H4 (cell line): ENCODE results near the gene PTPRE. TPM values are rescaled to one million over a fixed set of nuclear protein-coding genes. Genes with fewer than 3 reads are reported as not detected.

Experiments
- DNase-seq: peaks from one replicate; pipeline ENCODE4 v3.0.0-alpha.2; 2015; ENCODE audit warnings: low spot score
- total RNA-seq: library from RNA; depleted of rRNA; stranded (reverse); fragments of >200 nt; shearing (Covaris generic); gene quantifications from 2 replicates; pipeline ENCODE4 v1.2.3, GENCODE V29; 2014

PTPRE gene
- total RNA-seq, 1 experiment from 2014 or later: 3.5 TPM

DNA sequence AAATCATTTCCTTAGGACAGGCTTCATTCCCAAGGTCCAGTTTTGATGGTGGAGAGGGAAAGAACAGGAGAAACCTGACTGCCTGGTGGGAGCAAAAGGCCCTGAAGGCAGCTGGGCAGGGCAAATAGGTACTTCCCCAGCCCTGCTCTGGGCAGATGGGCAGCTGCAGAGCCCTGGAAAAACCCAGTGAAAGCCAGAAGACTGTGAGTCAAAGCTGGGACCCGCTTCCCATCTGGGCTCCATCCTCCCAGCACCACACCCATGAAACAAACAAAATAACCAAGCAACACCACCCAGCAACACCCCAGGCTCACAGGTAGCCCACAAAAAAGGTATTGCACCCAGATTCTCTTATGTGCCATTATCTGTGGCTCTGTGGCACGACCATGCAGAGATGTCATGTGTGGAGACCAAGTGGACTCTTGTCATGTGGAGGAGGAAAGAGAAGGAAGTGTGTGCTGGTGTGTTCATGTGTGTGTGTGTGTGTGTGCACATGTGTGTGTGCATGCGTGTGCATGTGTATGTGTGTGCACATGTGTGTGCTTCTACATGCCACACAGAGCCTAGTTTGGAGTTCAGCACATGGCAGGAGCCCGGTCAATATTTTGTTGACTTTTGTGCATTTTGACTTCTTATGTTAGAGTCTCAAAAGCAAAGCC is 24.0 kb upstream of the PTPRE start:
- no peak for DNase-seq

DNA sequence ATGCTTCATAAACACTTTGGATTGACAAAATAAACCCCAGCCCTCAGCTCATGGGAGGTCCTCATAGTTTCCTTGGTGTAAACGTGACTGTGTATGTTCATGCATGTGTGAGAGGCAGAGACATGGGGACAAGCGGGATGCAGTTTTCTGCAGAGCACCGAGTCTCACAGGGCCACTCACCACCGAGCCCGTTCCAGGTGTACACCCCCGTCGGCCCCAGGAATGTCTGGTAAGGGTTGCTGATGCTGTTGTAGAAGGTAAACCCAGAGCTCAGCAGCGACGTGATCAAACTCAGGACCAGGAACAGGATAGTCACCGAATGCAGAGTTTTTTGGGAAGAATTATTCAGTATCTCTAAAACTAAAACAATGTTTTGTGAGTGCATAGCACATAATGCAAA is 23.4 kb upstream of the PTPRE start:
- DNase-seq: no peak

DNA sequence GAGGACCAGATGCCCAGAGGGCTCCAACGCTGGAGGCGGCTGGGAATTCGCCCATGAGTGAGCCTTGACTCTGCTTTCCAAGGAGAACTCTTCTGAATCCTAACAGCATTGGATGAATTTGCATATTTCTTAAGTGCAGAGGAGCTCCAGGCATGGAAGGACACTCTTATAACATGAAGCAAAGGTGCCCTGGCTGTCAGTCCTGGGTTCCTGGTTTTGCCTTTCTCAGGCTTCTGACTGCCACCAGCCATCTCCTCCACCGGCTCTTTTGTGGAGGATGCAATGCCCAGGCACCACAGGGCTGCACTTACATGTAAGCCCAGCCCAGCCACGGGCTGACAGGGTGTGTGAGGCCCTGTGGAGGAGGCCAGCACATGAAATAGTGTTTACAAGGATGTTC is 22.4 kb upstream of the PTPRE start:
- DNase-seq: no peak

DNA sequence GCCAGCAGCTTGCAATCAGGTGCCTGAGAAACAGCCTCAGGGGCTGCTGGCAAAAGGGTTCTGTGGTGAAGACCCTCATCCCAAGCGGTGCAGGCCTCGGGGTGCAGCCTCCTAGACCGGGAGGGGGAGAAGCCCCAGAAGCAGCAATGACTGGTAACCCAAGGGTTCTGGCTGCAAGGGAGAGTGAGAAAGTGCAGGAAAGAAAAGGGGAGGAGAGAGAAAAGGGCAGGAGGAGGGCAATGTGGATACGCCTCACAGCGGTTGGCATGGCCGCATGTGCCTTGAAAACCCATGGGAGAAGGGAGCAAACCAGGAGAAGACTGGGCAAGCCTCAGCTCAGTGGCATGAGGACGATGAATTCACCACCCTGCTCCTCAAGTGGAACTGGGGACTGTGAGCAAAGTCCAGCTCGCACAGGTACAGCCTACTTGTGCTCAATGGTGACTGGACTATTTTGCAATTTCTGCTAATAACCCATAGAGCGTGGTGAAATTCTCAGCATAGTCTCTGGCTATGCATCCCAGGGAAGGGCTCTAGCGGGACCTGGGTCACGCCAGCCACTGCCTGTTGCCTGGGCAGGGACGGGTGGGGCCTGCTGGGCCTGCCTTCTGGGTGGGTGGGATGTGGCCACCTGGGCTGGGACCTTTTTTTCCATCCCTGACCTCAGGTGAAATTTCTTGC is 20.4 kb upstream of the PTPRE start:
- DNase-seq: no peak

DNA sequence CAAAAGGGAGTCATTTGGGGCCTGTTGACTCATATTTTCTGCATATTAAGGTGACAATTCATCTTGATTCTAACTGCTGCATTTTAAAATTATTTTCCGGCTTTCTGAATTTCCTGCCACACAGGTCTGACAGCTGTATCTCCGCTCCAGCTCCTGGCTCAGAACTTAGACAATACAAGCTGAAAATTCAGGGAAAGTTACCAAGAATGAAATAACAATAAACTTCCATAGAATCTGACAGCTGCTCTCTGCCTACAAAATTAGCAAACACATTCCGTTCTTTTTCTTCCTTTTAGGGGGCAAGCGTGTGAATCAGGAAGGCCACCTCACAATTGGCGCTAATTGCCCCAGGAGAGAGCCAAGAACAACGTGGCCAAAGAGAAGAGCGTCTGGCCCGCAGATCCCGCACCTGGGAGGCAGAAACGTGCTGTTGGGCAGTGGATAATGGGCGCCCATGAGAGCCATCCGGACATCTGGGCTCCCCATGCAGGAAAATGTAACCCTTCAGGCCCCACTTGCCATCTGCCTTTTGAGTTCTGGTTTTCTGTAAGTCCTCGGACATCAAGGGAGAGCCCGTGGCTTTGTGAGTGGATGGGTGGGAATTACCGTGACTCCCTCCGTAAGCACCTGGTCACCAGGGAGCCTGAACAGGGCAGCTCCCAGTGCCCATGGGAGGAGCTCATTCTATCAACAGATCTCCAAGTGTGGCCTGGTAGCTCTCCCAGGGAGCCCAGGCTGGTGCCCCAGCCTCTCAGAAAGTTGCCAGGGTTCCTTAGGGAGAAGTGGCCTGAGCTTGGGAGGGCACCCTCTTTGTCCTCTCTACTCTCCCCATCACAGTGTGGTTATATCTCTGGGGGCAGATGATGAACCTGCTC is 19.1 kb upstream of the PTPRE start:
- no peak for DNase-seq

DNA sequence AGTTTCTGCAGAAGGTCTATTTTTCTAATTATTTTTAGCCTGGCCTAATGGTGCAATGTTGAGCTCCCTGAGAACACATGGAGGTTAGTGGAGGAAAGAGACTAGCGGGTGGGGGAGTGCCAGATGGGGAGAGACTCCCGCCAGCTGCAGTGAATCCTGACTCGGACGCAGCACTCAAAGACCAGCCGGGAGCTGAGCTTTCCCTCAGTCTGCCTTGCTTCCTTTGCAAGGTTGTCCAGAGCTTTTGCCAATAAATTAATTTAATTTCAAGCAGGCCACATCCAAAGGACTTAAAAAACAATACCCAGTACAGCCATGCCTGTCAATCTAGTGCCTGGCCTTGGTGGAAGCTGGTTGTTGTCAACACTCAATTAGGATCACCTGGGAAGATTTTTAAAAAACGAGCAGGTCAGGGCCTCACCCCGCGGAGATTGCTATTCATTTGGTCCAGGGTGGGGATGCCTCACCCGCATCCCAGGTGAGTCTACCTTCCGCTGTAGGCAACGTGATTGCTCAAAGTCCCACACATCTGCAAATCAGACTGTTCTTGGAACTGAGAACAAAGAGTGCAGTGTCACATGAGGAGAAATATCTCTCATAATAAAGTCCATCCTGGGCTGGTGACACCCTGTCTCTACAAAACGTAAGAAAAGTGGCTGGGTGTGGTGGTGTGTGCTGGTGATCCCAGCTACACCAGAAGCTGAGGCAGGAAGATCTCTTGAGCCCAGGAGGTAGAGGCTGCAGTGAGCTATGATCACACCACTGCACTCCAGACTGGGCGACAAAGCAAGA is 18.2 kb upstream of the PTPRE start:
- no peak for DNase-seq

DNA sequence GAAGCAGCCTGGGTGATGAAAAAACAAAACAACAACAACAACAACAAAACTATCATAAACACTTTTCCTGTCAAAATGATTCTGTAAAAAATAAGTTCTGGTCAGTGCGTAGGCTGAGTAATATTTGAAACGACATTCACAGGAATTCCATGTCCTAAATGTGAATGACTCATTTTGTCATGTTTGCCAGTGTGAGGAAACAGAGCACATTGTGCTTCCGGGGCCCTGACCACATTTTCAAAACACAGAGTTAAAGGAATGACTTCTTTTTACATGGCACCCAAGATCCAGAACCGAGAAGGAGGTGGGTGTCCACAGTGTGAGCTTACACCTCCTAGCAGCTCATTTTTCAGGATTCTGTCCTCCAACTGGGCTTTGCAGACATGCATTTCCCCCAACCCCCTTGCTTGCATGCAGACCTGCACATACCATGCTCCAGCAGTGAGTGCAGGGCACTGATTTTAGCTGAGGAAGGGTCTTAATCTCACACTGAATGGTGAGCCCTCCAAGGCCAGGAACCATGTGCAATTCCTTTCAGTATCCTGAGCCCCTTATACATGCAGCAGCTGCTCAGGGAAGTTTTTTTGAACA is 17.2 kb upstream of the PTPRE start:
- DNase-seq: peak; percentile 62

DNA sequence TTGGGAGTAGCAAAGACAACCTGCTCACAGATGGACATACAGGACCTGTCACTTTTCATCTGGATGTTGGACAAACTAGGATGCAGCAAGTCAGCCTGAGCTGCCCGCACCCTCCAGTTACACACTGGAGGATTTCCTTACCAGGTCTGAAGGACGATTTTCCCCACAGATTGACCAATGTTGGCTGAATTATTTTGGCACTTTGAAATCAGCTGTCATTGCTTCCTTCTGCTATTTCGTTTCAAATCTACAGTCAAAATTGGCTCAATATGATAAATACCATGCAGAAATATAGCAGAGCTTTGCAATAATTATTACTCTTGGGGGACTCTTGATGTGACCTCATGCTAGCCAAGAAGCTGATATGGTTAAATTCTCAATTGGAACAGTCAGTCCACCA is 16.7 kb upstream of the PTPRE start:
- no peak for DNase-seq

DNA sequence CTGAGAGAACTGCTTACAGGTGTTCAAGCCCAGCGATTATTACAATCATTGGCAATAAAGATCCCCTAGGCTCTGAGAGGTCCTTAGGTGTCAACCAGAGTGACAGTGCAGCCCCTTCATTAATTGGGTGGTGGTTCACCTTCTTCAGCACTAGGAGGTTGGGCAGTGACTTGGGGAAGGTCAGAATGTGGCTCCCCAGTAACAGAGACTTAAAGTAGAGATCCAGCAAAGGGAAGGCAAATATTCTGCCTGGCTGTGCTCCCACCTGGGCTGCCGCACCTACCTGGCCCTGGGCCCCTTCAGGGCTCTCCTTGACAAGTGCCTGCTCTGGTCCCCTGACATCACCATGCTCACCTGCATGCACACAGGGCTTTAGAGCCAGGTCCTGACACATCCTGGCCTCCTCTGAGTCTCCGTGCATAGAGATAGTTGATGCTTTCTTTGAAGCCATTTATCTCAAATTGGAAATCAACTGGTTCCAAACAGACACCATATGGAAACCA is 16.0 kb upstream of the PTPRE start:
- no peak for DNase-seq

DNA sequence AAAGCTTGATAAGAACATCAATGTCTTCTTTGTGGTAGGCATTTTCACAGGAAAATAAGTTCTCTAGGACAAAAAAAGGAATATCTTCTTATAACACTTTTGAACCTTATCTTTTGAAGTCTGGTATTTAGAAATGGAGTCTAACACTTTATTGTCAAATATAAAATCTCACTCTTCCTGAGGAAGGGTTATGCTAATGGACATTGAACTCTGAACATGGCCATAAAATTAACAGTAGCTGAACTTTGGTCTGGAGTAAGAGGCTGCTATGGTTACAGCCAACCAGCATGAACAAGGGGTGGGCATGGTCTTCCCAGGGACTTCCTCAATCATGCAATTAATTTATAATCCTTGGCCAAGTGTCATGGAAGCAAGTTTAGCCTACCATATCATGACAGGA is 14.2 kb upstream of the PTPRE start, which contains the start of gene CLRN3:
CLRN3 (minus strand) TSS at position 199 of the 400 bp plus-strand sequence; CDS start at position 42, 157 bp downstream.
- DNase-seq: no peak

DNA sequence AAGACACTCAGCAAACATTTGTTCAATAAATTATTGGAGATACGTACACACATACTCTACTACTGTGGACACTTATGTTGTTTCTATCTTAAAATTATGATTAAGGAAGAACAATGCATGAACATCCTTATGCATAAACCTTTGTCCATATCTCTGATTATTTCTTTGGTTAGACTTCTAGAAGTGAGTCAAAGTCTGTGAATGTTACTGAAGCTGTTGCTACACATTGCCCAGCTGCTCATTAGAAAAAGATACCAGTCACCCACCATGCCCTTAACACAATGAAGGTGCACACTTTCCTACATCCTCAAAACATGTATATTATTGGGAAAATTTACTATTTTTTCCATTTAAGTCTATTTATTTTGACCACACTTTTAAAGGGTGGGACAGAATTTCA is 12.8 kb upstream of the PTPRE start:
- DNase-seq: no peak

DNA sequence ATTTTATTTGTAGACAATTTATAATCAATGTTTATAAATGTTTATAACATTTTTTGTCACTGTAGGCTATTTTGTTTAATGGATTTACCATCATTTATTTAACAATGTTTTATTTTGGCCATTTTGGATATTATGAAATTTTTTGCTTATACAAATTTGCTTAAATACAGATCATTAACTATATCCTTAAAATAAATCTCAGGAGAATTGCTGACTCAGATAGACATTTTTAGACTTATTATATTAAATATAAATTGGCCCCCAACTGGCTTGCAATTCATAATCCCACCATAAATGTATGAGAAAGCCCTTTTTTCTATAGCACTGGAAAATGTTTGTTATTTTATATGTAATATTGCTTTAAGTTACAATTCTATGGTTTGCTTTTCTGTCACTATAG is 10.3 kb upstream of the PTPRE start:
- DNase-seq: no peak

DNA sequence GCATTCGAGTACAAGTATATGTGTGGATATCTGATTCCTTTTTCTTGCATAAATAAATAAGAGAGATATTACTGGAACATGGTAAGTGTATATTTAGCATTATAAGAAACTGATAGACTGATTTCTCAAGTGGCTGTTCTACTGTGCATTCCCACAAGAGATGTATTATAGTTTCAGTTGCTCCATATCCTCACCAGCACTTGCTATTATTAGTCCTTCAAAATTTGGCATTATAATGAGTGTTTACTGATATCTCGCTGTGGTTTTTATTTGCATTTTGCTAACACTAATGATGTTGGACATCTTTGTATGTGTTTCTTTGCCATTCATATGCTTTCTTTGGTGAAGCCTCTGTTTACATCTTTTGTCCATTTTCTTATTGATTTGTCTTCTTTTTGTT is 9.7 kb upstream of the PTPRE start:
- DNase-seq: no peak

DNA sequence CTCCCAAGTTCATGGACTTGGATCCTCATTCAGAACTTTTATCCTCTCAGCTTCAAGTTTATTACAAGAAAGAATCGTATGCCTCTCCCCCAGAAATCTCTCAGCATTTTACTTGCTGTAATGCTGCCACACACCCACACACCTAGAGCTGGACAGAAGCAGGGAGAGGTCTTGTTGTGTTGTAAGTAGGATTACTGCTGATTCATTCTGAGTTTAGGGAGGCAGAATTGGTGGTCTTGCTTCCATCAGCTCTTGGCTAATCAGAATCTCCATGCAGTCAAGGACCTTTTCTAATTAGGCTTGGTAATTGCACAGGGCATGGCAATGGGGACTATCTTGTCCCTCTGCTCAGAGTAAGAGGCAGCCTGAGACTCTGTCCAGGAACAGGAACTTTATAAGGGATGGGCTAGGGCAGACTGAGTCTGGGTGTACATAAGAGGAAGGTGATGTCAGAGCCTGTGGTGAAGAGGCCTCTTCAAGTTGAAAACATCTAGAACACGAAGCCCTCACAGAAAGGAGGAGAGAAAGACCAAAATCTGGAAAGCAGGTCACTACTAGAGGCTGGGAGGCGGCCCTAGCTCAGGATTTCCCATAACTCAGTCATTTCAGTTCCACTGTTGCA is 7.0 kb upstream of the PTPRE start:
- no peak for DNase-seq

DNA sequence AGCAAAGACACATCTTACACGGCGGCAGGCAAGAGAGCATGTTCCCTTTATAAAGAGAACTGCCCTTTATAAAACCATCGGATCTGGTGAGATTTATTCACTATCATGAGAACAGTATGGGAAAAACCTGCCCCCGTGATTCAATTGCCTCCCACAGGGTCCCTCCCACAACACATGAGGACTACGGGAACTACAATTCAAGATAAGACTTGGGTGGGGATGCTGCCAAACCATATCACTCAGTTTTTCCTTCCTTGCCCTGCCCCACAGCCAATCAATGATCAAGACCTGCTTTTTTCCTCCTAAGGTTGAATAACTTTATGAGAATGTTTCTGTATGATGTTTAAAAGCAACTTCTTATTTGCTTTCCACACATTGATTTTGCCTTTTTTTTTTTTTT is 3.1 kb upstream of the PTPRE start:
- DNase-seq: no peak

DNA sequence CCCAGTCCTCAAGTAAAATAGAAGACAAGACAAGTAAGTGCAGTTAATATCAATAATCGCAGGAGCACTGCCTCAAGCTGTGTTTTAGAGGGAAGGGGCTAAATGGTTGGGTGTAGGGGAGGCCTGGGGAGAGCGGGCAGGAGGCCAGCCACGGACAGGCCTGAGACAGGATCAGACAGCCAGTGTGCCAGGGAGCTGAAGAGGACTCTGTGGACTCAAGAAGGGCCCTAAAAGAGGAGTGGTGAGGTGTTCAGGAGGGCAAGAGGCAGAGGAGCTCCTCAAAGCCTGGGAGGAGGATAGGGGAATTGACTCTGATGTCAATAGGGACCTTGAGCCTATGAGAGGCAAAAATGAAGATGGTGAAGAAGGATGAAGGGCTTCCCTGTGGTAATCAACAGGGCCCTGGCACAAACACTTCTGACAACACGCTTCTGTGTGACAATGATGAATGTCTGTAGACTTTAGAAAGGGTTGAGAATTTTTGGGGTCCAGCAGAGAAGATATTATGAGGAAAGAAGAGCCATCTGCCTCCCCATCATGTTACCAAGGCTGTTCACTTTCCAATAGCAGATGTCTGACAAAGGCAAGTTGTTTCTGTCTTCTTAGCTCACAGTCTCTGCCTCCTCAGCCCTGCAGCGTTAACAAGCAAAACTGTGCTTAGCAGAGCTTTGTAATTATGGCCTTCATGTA is 2.4 kb upstream of the PTPRE start:
- DNase-seq: no peak

DNA sequence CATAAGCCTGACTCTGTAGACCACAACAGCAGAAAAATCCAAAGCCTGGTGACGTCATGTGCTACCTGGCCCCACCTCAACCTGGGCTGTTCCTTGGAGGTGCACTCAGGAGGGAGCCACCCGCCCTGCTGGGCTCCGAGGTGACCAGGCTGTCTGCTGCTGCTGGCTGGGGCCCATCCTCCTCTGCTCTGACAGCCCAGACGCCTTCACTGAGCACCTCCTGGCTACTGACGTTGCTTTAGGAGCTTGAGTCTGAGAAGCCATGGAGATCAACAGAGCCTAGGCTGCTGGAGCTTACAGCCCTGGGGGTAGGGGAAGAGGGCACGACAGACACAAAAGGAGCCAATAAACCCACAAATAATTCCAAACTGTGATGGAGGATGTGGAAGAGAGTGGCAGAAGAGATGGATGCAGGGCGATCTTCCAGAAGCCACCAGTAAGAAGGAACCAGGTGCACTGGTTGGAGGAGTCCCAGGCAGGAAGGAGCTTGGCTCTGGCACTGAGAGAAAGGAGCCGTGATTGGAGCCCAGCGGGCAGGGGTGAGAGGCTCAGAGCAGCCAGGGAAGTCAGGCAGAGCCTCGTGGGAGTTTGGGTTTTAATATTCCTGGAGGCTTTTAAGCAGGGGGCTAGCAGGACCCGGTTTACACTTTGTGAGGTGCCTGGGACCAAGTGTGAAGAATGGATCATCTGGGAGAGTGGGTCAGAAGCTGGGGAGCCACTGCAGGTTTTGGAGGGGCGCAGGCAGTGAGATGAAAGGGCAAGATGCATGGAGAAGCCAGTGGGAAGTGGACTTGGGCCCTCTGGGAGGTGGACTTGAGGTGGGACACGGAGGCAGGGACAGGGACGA is 1.7 kb upstream of the PTPRE start:
- no peak for DNase-seq

DNA sequence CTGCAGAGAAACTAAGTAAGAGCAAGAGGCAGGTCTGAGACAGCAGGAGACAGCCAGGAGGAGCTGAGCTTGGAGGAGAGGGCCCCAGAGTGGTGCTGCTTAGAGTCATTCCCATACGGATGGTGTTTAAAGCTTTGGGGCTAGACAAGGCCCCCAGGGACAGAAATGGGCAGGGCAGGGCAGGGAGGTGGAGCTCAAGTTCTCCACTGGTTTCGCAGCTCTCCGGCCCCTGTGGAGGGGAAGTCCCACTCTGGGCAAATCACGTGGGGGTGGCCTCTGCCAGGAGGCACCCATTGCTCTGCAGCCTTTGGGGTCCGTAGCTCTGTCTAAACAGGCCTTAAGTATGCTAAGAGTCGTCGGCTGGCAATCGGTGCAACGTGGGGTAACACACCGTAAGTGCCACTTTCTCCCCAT is 1.0 kb upstream of the PTPRE start:
- no peak for DNase-seq

DNA sequence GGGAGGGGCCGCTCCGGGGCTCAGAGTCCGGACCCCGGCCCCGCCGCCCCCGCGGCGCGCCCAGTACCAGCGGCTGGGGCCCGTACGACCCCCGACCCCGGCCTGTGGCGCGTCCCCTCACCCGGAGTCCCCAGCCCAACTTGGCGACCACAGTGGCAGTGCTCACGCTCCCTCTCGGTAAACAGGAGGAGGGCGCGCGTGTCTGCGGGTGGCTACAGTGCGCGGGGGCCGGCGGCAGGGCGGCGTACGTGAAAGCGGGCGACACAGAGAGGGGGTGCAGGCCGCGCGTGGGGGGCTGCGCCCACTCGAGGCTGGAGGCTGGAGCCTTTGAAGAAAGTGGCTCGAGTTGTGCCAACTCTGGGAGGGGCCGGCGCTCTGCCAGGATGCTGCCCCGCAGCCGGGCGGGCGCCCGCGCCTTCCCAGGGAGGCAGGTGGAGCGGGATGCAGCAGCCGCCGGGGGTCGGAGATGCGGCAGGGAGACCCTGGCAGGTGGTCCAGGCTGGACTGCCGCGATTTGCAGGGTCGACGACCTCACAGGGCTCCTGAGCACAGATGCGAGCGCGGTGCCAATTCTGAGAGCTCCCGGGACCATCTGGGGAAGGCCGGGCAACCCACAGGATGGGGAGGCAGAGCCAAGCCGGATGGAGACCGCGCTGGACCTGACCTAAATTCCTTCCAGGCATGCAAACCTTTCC is 655 bp downstream of the PTPRE start:
- DNase-seq: no peak
